ENCODE results near the gene POLE2.
A peak's percentile ranks its signal among the peaks of the same experiment; 100 is the strongest.
"Not testable (repeated sequence)": the region's sequence is repeated elsewhere in the genome, so short reads cannot be mapped to it uniquely, and the experiment has no call there.

The POLE2 gene

DNA sequence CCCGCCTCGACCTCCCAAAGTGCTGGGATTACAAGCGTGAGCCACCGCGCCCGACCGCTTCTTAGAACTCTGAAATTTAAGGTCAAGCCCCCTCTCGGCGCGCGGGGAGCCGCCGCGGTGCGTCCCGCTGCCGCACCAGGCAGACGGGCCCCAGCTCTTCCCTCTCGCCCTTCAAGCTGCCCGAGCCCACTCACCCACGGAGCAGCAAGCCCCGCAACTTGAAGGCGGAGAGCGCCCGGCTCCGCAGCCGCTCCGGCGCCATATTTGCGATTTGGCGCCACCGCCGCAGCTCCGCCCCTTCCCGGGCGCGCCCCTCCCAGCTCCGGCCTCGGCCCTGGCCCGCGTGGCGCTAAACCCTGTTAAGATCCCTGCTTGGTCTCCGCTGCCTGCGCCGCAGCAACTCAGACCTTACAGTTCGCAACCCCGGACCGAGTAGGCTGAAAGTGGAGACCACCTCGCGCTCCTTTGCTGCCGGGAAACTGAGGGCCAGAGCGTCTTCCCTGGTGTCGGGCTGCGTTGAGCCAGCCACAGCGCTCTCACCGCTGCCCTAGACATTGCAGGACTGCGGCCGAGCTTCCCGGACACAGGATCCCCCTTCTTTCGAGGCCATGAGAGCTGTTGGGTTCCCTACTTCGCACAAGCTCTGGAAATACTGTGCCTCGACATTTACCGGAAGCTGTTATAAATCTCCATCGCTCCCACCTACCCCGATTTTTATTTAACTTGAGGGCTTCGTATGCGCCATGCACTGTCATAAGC lies at the start of gene POLE2:
POLE2 (minus strand) TSS at position 273 of the 759 bp plus-strand sequence; CDS start at position 262, 11 bp downstream.
- DNase-seq (ENCODE audit: low spot score) = peak; percentile 89

DNA sequence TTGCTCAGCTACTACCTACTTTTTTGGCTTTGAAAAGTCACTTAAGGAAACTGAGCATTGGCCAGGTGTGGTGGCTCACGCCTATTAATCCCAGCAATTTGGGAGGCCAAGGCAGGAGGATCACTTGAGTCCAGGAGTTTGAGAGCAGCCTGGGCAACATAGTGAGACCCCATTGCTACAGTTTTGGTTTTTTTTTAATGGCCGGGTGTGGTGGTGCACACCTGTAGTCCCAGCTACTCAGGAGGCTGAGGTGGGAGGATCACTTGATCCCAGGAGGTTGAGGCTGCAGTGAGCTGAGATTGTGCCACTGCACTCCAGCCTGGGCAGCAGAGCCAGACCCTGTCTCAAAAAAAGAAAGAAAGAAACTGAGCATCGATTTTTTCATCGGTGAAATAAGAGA lies 47.7 kb upstream of the POLE2 start:
- not testable (repeated sequence) for DNase-seq (ENCODE audit: low spot score)

GRCh38 chr14:49733836-49734235 lies 45.8 kb upstream of the POLE2 start:
- no peak for DNase-seq (ENCODE audit: low spot score)

GRCh38 chr14:49732896-49733295 lies 44.9 kb upstream of the POLE2 start:
- DNase-seq (ENCODE audit: low spot score) = no peak

DNA sequence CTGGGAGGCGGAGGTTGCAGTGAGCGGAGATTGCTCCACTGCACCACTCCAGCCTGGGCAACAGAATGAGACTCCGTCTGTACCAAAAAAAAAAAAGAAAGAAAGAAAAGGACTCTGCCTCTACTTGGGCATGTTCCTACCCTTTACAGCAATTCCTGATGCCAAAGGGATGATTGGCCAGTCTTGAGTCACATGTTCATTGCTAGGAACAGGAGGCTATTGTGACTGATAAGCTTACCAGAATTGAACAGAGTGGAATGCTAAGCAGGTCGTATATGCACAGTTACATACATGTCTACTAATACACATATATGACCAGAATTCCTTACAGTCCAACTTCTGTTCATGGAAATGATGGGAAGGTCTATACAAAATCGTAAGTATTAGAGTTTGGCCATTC lies 39.2 kb upstream of the POLE2 start:
- DNase-seq (ENCODE audit: low spot score) = no peak

DNA sequence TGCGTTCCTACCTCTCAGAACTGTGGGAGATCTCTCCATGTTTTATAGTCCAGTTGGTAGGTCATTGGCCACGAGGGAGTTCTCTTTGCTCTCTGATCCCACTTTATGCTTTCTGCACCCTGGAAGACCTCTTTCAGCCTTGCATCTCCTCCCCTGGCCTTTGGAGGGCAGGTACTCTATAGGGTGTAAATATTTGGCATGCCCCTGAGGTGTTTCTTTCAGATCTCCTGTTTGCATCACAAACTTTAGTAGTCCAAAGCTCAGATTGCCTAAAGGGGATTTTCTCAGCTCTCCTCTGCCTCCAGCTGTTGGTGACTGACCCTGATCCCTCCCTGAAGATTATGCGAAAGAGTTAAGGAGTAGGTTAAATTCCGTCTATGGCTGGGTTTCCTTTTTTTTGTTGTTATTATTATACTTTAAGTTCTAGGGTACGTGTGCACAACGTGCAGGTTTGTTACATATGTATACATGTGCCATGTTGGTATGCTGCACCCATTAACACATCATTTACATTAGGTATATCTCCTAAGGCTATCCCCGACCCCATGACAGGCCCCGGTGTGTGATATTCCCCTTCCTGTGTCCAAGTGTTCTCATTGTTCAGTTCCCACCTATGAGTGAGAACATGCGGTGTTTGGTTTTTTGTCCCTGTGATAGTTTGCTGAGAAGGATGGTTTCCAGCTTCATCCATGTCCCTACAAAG lies 33.9 kb upstream of the POLE2 start:
- not testable (repeated sequence) for DNase-seq (ENCODE audit: low spot score)

- no peak for DNase-seq (ENCODE audit: low spot score)
Measured at GRCh38 chr14:49720744-49721143, 32.7 kb upstream of the POLE2 start.

DNA sequence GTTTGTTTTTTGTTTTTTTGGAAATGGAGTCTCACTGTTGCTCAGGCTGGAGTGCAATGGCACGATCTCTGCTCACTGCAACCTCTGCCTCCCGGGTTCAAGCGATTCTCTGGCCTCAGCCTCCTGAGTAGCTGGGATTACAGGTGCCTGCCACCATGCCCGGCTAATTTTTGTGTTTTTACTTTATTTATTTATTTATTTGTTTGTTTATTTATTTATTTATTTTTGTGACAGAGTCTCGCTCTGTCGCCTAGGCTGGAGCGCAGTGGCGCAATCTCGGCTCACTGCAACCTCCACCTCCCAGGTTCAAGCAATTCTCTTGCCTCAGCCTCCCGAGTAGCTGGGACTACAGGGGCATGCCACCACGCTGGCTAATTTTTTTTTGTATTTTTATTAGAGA lies 23.0 kb upstream of the POLE2 start:
- DNase-seq (ENCODE audit: low spot score) = not testable (repeated sequence)

GRCh38 chr14:49704471-49704870 lies 16.5 kb upstream of the POLE2 start:
- not testable (repeated sequence) for DNase-seq (ENCODE audit: low spot score)

DNA sequence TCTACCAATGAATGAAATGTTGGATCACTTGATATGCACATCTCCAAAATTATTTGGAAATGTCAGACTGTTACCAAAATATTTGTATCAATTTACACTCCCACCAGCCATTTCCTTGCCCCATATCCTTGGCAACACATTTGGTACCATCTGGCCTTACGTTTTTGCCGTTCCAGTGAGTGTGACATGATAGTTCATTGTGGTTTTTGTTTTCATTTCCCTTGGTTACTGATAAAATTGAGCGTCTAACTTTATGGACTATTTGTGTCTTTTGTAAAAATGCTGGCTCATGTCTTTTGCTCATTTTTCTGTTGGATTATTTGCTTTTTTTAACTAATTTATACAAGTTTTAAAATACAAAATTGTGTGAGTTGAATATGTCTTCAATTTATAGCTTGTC lies 16.0 kb upstream of the POLE2 start:
- no peak for DNase-seq (ENCODE audit: low spot score)

DNA sequence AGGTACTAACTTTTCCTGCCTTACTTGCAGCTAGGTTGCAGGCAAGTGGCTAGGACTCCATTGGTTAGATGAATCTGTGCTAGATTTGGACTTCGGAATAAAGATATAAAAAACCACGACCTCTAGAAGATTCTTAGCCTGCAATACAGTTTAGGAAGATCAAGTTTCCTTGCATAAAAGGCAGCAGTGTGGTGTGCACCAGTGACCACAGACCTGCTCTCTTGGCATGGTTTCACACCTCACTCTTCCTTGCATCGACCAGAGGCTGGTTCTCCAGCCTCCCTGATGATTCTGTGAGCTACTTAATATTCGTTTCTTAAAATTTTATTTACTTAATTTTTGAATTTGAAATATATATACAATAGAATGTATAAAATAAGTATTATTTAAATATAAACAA lies 14.7 kb upstream of the POLE2 start:
- no peak for DNase-seq (ENCODE audit: low spot score)

DNA sequence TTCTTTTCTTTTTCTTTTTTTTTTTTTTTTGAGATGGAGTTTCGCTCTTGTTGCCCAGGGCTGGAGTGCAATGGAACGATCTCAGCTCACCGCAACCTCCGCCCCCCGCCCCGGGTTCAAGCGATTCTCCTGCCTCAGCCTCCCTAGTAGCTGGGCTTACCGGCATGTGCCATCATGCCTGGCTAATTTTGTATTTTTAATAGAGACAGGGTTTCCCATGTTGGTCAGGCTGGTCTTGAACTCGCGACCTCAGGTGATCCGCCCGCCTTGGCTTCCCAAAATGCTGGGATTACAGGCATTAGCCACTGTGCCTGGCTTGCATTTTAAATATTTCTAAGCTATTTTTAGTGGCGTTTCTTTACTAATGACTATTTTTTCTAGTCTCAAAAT lies 5.7 kb upstream of the POLE2 start:
- not testable (repeated sequence) for DNase-seq (ENCODE audit: low spot score)

DNA sequence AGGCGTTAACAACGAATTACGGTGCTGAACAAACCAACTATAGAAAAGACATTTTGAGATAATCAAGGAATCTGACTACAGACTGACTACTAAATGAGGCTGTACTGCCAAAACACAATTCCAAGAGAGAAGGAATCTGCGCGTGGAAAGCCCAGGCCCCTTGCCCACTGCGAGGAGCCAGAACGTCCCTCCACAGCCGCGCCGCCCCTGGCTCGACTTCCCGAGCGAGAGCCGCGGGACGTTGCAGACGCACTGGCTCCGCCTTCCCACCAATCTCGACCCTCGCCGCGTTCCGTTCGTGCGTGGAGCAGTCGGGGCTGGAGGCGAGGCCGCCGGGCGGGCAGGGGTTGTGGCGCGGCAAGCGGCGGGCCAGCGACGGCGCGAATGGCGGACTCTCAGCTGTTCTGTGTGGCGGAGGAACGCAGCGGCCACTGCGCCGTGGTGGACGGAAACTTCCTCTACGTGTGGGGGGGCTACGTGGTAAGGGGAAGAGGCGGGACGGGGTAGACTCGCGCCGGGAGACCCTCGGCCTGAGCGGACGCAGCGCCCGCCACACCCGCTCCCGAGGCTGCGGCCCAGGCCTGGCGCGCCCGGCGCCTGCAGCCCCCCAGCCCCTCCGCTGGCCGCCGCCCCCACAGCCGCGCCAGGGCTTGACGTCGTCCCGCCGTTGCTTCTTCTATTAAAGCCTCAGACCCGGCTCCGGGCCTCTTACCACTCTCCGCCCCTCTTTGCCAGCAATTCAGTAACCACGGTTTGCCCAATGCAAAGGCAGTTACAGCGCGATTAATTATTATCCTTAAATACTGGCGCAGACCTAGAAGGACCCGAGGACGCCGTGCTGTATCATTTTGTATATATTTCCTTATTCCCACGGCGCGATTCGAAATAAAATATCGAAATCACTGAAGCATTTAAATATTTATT lies 5.1 kb upstream of the POLE2 start, which contains the start of gene KLHDC1:
KLHDC1 (plus strand) TSS at position 310 of the 924 bp plus-strand sequence; CDS start at position 385, 75 bp downstream.
- DNase-seq (ENCODE audit: low spot score) = peak; percentile 77

- DNase-seq (ENCODE audit: low spot score) = no peak
Measured at GRCh38 chr14:49692193-49692757, 4.3 kb upstream of the POLE2 start.

DNA sequence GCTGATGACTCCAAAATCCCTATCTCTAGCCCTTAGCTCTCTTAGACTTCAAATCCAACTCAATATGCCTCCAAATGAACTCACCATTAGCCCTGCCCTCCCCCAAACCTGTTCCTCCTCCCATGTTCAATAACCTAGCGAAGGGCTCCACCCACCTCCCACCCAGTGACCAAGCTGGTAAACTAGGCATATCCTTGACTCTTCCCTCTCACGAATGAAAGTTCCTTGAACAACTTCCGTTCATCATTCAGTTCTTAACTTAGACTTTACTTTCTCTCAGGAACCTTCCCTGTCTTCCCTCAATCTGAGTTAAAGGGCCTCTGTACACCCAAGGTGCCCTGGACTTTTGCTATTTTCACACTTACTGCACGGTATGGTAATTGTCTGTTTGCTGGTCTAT lies 3.0 kb upstream of the POLE2 start:
- DNase-seq (ENCODE audit: low spot score) = no peak

GRCh38 chr14:49688701-49689030 lies 652 bp upstream of the POLE2 start:
- no peak for DNase-seq (ENCODE audit: low spot score)

GRCh38 chr14:49686425-49686824 lies 1.6 kb downstream of the POLE2 start:
- no peak for DNase-seq (ENCODE audit: low spot score)

DNA sequence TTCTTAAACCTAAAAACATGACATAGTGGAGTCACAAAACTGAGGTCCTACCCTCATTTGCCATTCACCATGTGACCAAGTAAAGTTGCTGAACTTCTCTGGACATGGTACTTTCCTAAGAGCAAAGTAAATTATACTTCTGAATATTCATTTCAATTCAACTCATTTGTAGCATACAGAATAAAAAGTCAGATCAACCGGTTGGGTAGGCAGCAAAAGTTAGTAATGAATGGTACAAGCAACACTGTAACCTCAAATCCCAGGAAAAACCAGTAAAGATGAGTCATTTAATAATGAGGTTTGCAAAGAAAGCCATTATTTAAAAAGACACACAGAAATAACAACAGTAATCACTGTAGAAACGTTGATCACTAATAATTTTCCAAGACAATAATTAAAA lies 8.7 kb downstream of the POLE2 start:
- no peak for DNase-seq (ENCODE audit: low spot score)

- peak; percentile 24 for DNase-seq (ENCODE audit: low spot score)
Measured at GRCh38 chr14:49677643-49678042, 10.4 kb downstream of the POLE2 start.

DNA sequence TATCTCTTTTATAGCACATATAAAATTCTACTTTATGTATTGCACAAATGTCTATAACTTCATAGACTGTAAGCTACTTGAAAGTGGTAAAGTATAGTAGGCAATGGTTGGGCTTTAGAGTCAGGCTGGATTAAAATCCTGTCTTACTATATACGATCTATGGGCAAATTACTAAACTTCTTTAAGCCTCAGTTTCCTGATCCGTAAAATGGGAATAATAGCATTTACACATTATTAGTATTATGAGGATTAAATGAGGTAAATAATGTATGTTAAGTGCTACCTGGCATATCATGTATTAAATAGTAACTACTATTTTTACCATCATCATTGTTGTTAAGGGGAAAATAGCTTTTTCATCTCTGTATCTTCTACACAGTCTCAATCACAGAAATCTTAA lies 14.4 kb downstream of the POLE2 start:
- DNase-seq (ENCODE audit: low spot score) = no peak

GRCh38 chr14:49670475-49670874 lies 17.5 kb downstream of the POLE2 start:
- no peak for DNase-seq (ENCODE audit: low spot score)

All from iPS-NIHi11 (cell line).